GM19043 (cell line): ENCODE results near the gene CELSR1.

Source experiments
- ATAC-seq: cut with Tn5 transposase; IDR thresholded peaks from one replicate; pipeline ENCODE4 v1.9.1; 2021; ENCODE audit warnings: low read depth; ENCODE audit not compliant: unreplicated experiment

The CELSR1 gene

DNA sequence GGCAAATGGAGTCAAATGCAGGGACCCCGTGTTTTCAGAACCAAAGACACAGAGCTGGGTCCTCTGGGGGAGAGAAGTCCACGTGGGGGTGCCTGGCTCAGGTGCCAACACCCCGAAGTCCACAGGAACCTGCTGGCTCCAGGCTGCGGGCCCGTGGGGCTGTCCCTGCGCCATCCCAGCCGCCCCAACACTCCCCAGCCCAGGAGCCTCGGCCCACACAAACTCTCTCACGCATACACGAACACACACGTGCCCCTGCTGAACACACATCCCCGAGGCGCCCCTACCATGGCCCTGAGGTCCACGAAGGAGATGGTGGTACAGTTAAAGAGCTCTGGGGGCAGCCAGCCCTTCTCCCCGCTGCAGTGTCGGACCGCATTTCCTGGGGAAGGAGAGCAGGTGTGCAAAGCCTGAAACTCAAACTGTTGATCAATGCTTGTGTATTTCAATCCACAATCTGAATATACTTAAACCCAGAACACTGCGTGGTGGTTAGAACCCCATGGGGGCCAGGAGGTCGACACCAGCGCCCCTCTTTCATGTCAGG lies 147.2 kb downstream of the CELSR1 start:
- no peak for ATAC-seq

DNA sequence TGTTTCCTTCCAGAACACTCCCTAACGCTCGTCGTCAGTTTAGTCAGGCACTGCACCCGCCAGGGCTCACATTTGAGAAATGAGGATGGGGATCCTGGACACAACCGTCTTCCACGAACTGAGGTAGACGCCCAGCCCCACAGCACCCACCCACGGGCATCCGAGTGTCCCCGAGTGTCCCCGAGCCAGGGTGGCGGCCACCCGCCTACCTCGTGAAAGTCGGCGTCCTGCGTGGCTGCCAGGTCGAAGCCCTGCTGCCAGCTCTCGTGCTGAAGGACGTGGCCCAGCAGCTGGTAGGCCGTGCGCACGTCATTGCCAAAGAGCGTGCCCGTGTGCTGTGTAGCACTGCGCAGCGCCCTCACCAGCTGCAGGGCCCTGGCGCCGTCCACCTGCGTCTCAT lies 148.3 kb downstream of the CELSR1 start:
- ATAC-seq, result no peak

DNA sequence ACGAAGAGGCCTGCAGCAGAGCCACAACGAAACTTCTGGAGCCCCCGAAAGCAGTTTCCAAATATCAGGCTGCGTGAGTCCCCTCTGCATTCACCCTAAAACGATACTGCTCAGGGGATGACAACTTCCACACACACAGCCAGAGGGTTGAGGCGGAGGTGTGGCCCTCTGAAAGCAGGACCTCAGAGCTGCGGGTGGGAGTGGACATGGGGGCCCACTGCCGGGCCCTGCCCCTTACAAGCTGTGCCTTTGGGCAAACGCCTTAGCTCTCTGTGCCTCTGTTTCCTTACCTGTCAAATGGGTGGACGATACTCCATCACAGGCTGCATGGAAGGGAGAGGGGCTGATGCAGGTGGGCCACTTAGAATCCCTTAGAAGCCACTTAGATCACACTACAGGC lies 148.8 kb downstream of the CELSR1 start:
- ATAC-seq, result no peak

DNA sequence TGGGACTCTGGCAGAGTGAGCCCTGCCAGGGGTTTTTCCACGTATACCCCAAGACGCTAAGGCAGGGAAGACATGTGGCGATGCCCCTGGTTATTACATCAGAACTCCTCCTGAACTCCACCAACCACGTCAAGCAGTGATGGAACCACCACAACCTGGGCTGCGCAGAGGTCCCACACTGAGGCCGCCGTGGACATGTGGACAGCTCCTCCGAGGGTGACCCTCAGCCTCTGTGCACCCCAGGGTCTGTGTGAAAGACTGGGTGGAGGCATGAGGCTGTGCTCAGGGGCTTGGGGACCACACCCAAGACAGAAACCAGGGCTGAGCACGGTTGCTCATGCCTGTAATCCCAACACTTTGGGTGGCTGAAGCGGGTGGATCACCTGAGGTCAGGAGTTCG lies 149.7 kb downstream of the CELSR1 start:
- no peak for ATAC-seq

DNA sequence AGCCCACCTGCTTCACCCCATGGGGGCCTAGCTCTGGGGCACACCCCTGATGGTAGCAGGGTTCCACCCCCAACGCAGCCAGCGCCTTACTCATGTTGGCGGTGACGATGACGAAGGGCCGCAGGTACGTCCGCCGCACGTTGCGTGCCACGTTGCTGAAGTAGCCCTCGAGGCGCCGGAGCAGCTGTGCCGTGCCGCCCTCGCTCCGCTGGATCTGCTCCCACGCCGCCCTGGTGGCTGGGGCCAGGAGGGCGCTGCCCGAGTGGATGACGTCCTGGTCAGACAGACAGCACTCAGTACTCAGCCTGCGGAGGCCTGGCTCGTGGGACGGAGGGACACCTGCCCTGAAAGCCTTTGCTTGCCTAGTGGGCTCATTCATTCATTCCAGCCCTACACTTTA lies 151.1 kb downstream of the CELSR1 start:
- no peak for ATAC-seq

DNA sequence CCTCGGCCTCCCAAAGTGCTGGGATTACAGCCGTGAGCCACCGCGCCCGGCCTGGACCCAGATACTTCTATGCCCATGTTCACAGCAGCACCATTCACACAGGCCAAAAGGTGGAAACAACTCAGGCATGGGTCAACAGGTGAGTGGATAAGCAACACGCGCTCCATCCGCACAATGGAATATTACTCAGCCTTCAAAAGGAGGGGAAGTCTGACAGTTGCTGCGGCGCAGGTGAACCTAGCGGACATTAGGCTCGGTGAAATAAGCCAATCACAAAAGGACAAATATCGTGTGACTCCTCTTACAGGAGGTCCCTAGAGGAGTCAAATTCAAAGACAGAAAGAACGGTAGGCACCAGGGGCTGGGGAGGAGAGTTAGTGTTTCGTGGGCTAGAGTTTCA lies 154.9 kb downstream of the CELSR1 start:
- ATAC-seq, result no peak

DNA sequence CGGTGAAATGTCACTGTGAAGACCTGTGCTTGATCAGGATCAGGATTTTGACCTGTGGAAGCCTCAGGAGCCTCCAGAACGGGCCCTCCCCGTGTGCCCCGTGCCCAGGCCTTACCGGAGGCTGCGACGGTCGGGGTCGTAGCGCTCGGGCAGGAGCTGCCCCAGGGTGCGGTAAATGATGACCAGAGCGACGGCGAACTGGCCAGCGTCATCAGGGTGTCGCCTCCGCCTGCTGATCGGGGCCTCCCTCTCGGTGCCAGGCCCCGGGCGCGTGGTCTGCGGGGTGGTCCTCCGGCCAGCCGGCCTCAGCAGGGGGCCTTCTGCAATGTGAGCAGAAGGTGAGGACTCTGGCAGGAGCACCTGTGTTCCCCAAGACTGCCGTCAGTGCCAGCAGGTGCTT lies 155.7 kb downstream of the CELSR1 start:
- no peak for ATAC-seq

DNA sequence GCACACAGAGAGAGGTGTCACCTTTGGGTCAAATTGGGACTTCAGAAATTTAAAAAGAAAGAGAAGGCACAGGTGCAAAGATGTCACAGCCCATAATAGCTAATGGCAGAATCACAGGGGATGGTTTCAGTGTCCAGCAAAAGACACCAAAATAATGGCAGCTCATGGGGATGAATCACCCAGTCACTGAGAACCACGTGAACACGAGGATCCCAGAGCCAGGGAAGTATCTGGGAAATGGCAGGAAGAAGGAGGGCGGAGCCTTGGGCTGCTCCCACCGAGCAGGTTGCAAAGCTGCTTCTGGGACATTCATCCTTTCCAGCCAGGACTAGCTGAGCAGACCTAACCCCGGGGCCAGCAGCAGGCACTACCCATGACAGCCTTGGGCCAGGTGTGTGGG lies 156.3 kb downstream of the CELSR1 start:
- no peak for ATAC-seq

DNA sequence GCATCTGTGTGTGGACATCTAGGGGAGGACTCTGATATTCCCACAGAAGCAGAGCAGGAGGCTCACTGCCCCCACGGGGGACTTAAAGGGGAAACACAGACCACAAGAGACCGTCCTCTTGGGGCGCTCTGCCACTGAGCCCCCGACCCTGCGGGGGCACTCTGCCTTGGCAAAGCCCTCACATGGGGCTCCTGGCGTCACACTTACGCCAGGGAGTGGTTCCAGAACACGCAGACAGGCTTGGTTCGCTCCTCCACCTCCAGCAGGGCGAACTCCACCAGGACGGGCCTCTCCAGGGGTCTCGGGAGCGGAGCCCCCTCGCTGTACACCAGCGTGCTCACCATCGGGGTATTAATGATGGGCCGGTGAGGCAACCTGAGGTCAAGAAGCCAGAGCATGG lies 156.8 kb downstream of the CELSR1 start:
- no peak for ATAC-seq

DNA sequence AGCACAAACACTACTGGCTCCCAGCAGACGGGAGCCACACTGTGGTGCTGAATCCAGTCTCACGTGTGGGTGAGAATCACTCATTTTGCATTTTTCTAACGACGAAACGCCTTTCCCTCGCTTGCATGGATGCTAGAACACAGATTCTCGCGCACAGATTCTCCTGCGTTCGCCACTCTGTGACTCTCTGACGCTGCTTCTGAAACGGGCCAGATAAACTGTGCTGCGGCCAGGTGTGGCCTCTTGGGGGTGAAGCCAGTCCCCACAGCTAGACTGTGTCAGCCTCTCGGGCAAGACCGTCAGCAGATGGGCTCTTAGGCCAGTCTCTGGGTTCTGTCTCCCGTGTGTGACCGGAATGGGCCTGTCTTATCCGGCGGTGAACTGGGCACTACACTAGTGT lies 157.4 kb downstream of the CELSR1 start:
- ATAC-seq, result no peak

DNA sequence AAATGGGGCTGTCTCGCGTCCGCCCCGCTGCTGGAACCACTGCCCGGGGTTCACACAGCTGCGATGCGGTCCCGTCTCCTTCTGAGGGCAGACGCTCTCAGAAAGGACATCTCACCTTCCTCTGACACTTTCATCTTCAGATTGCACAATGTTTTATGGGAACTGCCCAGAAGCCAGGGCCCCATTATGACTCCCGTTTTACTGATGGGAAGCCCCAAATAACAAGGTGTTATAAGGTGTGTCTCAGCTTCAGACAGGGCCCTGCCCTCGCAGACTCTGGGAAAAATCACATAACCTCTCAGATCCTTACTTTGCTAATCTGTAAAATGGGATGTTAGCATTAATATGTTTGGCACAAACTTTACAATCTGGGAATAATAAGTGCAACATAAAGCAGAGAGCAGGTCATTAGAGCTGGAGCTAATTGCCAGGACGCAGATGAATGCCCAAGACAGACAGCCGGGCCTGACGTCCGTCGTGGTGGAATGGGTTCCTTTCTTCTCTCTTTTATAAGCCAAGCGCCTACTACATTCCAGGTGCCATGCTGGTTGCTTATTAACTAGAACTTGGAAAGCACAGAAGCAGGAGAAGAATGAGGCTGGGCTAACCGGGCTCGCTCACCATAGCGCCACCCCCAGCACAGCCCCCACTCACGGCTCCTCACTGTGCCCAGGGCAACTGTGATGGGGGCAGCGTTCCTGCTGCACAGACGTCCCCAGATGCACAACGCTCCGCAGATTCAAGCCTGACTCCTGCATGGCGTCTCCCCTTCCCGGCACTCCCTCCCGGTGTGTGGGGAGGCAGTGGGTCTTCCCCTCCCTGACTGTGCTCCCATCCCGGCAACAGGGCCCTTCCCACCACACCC lies 158.1 kb downstream of the CELSR1 start:
- ATAC-seq, result no peak

DNA sequence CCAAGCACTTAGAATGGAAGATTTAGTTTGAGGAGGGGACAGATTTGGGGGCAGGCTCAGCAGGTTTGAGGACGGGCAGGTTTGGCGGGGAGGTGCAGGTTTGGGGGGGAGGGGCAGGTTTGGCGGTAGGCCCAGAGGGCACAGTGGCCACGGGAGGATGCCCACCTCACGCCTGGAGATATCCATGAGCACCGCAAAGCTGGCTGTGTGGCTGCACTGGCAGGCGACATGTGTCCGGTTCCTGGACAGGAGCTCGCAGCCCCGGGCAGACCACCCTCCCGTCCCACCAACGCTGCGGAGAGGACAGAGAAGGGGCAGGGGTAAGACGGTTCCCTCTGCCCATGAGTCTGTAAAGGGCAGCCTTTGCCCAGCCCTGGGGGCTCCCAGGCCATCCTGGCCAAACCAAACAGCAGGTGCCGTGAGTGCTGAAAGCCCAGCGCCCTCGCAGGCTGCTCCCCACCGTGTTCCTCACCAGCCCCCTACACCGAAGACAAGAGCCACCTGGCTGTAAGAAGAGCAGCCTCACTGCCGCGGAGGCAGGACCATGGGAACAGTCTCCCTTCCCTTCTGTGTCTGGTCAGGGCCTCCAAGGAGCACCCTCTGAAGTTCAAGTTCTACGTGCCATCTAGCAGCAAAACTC lies 158.9 kb downstream of the CELSR1 start:
- ATAC-seq, result no peak

DNA sequence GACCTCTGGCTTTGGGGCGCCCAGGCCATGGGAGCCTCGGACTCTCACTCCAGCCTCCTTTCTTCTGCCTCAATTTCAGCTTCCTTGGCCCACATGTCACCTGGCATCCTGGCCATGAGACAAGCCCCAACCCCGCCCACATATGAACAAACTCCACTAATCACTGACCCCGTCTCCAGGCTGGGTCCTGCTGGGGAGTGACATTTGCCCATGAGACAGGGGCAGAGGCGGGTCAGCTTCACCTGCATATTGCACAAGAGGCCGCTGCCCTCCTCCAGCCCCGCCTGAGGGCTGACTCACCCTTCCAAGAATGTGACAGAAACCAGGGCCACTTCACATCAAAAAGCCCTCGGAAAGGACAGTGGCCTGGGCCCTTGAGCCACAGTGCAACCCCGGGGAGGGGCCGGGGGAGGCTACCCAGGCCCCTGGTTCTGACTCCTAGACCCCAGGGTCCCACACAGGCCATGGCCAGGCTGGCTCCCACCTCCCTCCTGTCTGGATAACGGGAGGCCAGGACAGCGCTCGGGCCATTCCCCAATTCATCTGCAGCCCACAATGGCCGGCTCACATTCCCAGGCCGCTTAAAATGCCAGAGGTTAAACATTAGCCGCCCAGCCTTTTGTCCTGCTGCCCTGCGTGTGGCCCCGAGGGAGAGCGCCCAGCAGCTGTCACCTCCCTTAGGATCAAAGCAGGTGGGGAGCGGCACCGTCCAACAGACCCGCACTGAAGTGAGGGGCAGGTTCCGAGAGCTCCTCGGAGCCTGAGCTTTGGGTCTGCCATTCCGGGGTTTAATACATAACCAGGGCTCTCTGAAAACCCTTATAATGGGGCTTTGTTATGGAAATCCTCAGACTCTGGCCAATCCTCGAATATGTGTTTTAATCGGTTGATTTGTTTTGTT lies 159.6 kb downstream of the CELSR1 start:
- ATAC-seq, result no peak

DNA sequence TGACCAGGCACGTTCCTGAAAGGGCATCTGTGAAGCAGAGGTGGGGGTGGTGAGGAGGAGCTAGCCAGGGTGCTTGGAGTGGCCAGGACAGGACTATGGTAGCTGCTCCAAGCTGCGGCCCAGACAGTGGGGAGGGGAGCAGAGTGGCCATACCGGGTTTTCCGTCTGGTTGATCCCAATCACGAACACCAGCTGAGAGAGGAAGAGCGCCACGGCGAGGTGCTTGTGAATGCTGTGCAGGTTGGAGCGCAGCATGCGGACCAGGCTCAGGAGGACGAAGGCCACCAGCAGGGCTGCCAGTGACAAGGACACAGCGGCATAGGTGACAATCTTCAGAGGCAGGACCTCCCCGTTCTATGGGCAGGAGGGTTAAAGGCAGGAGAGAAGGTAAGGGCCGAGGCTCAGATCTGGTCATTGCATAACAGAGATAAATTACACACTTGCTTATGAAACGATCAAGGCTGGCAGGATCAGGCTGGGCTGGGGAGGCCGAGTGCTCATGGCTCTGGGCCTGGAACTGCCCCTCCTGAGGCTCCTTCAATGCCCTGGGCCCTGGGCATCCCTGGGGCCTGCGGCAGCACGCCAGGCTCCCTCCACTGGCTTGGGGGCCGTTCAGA lies 160.4 kb downstream of the CELSR1 start:
- no peak for ATAC-seq

DNA sequence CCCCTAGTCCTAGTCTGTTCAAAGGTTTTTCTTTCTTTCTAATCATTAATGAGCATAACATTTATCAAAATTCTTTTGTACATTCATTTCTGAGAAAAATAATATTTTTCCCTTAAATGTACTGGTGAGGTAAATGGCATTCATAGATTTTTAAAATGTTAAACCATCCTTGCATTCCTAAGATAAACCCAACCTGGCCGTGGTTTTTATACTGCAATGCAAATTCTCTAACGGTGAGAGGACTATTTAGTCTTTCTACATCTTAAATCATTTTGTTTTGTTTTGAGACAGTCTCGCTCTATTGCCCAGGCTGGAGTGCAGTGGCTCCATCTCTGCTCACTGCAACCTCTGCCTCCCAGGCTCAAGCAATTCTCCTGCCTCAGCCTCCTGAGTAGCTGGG lies 161.3 kb downstream of the CELSR1 start:
- no peak for ATAC-seq

DNA sequence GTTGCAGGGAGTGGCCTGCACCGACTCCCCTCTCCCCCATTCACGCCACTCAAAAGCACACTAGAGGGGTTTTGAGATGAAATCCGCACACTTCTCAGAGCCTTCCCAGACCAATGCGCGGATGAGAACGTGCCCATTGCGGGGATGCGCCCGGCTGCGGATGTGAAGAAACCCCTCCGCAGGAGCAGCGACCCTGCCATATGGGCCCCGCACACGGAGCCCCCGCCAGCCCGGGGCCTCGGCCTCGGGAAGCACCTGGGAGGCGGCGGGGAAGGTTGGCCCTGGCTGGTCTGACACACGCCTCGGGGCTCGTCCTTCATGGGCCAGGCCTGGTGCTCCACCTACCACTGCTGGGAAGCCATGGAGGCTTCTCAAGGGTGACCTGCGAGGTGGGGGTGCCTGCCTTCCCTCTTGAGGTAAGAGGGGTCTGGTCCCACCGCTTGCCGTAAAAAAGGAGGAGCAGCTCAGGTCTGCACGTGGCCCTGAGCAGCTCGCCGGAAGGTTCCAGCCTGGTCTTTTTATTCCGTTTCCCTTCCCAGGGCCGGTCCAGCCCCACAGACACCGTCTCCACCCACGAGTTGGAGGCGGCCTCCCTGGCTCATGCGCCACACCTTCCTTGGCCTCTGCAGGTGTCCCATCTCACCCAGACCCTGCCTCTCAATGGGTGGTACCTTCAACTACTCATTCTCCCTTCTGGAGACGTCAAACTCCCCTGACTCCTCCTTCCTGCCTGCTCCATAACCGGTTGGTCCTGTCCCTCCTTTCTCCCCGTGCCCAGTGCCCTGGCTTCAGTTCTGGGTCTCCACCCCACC lies 162.6 kb downstream of the CELSR1 start:
- no peak for ATAC-seq

DNA sequence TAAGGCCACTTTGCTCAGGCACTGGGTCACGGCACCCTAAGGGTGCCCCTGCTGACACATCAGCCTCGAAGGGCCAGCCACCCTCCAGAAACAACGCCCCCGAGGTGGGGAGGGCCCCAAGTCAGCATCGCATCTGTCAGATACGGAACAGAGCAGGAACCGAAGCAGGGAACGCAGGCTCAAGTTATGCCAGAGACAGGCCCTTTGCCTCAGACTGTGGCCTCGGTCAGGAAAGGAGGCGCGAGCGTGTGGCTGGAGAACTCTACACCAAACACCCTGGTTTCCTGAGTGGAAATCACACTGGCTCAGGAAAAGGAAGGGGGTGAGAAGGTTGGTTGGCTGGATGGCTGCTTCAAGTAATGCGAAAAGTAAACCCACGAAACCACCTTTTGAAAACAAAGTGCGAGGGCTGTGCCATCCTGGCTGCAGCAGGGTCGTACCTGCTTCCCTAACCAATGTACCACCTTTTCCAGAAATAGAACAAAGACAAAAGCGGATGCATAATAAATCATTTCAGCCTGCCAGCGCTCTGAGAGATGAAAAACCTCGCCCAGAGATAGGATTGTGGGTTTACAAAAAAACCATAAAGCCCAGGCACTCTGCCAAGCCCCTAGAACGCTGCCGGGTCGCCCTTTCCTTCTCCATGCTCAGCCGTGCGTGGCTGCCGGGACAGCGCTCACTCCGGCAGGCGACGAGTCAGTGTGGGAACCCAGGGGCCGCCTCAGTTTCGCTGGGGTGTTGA lies 163.3 kb downstream of the CELSR1 start:
- ATAC-seq, result no peak

DNA sequence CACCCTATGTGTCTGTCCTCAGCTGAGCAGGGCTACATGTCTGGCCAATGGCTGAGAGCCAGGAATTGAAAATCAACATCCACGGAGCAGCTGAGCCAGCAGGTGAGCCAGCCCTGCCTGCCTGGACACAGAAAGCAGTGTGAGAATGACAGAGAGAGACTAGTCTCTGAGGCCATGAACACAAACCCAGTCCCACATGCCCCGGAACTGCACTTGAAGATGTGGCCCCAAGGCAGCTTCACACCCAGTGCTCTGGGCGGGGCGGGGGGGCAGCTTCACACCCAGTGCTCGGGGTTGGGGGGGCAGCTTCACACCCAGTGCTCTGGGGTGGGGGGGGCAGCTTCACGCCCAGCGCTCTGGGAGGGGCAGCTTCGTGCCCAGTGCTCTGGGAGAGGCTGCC lies 164.3 kb downstream of the CELSR1 start:
- no peak for ATAC-seq

DNA sequence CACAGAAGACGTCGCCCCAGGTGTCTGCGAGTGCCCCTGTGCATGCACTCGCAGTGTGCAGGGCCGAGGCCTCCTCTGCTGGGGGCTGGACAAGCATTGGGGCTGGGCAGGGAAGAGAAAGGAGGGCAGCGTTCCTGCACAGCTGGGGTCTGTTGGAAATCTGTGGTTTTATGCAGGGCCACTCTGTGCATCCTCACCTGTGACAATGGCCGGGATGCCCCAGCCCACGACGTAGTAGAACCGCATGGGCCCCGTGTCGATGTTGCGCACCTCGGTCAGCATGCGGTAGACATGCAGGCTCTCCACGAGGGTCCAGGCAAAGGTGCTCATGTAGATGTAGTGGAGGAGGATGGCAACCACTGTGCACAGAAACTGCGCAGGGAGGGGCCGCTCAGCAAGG lies 164.7 kb downstream of the CELSR1 start:
- no peak for ATAC-seq
